Ishikawa (cell line): ENCODE data around the gene DAAM1.

Experiments used
- CEBPB ChIP-seq: IDR thresholded peaks from 2 replicates; pipeline ENCODE4 v1.6.1; 2012
- CREB1 ChIP-seq: IDR thresholded peaks from 2 replicates; pipeline ENCODE4 v1.6.1; 2012; ENCODE audit warnings: low read depth
- EGR1 ChIP-seq: IDR thresholded peaks from 2 replicates; pipeline ENCODE4 v1.6.1; 2012
- EP300 ChIP-seq: IDR thresholded peaks from 2 replicates; pipeline ENCODE4 v1.6.1; 2012; ENCODE audit warnings: borderline replicate concordance
- FOXM1 ChIP-seq: IDR thresholded peaks from 2 replicates; pipeline ENCODE4 v1.6.1; 2012; ENCODE audit warnings: low read depth, borderline replicate concordance
- NFIC ChIP-seq: IDR thresholded peaks from 2 replicates; pipeline ENCODE4 v1.6.1; 2012
- RAD21 ChIP-seq: IDR thresholded peaks from 2 replicates; pipeline ENCODE4 v1.6.1; 2012; ENCODE audit warnings: low read depth
- REST ChIP-seq: IDR thresholded peaks from 2 replicates; pipeline ENCODE4 v1.6.1; 2012; ENCODE audit warnings: low read depth, mild to moderate bottlenecking
- TAF1 ChIP-seq: IDR thresholded peaks from 2 replicates; pipeline ENCODE4 v1.6.1; 2012; ENCODE audit warnings: low read depth, mild to moderate bottlenecking
- TCF12 ChIP-seq: IDR thresholded peaks from 2 replicates; pipeline ENCODE4 v1.6.1; 2012; ENCODE audit warnings: low read depth
- TEAD4 ChIP-seq: IDR thresholded peaks from 2 replicates; pipeline ENCODE4 v1.6.1; 2012
- YY1 ChIP-seq: IDR thresholded peaks from 2 replicates; pipeline ENCODE4 v1.6.1; 2012; ENCODE audit warnings: low read depth
- ZBTB7A ChIP-seq: IDR thresholded peaks from 2 replicates; pipeline ENCODE4 v1.6.1; 2012; ENCODE audit warnings: low read depth
- TF ChIP-seq, protein P1 (sequence below): IDR thresholded peaks from 2 replicates; pipeline ENCODE4 v1.6.1; 2012
- TF ChIP-seq, protein P2 (sequence below): IDR thresholded peaks from 2 replicates; pipeline ENCODE4 v1.6.1; 2012

DAAM1 gene

DNA sequence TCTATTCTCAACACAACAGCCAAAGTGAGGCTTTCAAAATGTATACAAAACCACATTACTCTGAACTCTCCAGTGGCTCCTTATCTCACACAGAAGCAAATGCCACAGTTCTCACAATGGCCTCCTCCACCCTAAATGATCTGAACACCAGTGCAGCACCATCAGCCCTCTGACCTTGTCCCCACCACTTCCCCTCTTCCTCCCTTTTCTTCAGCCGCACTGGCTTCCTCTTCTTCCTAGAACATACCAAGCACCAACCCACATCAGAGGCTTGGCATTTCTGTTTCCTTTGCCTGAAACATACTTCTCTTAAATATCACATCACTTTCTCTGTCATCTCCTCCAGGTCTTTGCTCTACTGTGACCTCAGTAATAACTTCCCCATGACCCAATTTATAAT lies 210.4 kb downstream of the DAAM1 start:
- TF ChIP-seq TAF1 (no peak), TCF12 (no peak), RAD21 (no peak), NFIC (no peak), TEAD4 (no peak), REST (no peak), CREB1 (no peak), ZBTB7A (no peak), YY1 (no peak), EP300 (no peak)

DNA sequence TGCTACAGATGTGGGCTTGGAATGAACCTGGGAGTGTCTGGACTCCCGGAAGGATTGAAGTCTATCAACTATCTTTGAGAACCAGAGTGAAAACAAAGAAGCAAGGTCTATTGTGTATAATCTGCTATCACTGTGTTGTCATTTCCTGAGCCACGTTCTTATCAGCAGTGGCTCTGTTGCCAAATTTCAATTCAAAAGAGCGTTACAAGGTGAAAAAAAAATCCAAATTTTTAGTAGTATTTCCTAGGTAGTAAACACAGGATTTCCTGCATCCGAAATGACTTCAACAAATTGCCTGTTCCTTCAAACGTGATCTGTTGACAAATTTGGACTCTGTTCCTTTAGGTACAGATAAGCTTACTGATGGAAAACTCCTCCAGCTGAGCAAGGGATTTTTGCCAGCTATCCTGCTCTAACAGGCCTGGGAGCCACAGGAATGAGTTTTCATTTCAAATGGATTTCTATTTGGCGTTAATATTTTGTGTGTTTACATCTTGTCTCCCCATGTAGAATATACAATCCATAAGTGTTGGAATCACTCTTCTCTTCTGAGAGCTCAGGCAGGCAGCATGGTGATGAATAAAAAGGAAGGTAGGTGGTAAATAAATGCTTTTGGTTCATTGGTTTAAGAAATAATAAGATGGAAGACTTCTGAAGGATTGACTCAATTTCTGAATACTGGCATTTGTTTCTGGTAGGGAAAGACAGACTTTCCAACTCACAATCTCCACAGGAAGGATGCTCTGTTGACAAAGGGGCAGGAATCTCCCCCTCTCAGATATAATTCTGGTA lies 218.2 kb downstream of the DAAM1 start:
- TF ChIP-seq REST (no peak), ZBTB7A (no peak)

GRCh38 chr14:59407246-59408010 lies 219.0 kb downstream of the DAAM1 start:
- TF ChIP-seq YY1 (no peak), REST (no peak), CREB1 (no peak), RAD21 (no peak), TCF12 (no peak), FOXM1 (no peak), TAF1 (no peak), EP300 (no peak), CEBPB (no peak), NFIC (no peak), TEAD4 (no peak), ZBTB7A (no peak), EGR1 (no peak)
- TF ChIP-seq, protein P1, sequence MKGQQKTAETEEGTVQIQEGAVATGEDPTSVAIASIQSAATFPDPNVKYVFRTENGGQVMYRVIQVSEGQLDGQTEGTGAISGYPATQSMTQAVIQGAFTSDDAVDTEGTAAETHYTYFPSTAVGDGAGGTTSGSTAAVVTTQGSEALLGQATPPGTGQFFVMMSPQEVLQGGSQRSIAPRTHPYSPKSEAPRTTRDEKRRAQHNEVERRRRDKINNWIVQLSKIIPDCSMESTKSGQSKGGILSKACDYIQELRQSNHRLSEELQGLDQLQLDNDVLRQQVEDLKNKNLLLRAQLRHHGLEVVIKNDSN = no peak
- TF ChIP-seq, protein P2, sequence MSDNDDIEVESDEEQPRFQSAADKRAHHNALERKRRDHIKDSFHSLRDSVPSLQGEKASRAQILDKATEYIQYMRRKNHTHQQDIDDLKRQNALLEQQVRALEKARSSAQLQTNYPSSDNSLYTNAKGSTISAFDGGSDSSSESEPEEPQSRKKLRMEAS = no peak

GRCh38 chr14:59415836-59416602 lies 227.6 kb downstream of the DAAM1 start:
- TF ChIP-seq YY1 = no peak
- TF ChIP-seq ZBTB7A = no peak
- no peak for TF ChIP-seq CEBPB
- no peak for TF ChIP-seq REST
- TF ChIP-seq TAF1 = no peak
- TF ChIP-seq, protein P1 = no peak
- TF ChIP-seq NFIC = no peak
- no peak for TF ChIP-seq RAD21
- no peak for TF ChIP-seq FOXM1
- TF ChIP-seq EGR1 = no peak
- TF ChIP-seq, protein P2 = no peak
- no peak for TF ChIP-seq TCF12
- no peak for TF ChIP-seq CREB1
- no peak for TF ChIP-seq TEAD4
- TF ChIP-seq EP300 = no peak
